Activated CD8-positive, alpha-beta memory T cell treated with anti-CD3 and anti-CD28 coated beads, Interleukin-2, amount 50 U/mL, for 1 hour (primary cell): ENCODE data around the gene HEATR3.
"Not testable (repeated sequence)": the region's sequence is repeated elsewhere in the genome, so short reads cannot be mapped to it uniquely, and the experiment has no call there.

ENCODE experiments used
- DNase-seq: peaks from one replicate; pipeline ENCODE4 v3.0.0-alpha.2; 2020; ENCODE audit errors: extremely low read depth

Gene HEATR3

GRCh38 chr16:50102051-50102746 lies 36.4 kb downstream of the HEATR3 start:
- DNase-seq: no peak

DNA sequence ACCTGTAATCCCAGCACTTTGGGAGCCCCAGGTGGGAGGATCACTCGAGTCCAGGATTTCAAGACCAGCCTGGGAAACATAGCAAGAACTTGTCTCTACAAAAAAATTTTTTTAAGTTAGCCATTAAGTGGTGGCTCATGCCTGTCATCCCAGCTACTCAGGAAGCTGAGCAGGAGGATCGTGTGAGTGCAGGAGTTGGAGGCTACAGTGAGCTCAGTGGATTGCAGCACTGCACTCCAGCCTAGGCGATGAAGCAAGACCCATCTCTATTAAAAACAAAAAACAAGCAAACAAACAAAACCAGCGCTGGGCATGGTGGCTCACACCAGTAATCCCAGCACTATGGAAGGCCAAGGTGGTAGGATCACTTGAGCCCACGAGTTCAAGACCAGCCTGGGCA lies 38.0 kb downstream of the HEATR3 start:
- no peak for DNase-seq

- DNase-seq: no peak
These were observed 48.8 kb downstream of the HEATR3 start for GRCh38 chr16:50114357-50115129.

GRCh38 chr16:50120711-50121110 lies 54.9 kb downstream of the HEATR3 start:
- DNase-seq: no peak

DNA sequence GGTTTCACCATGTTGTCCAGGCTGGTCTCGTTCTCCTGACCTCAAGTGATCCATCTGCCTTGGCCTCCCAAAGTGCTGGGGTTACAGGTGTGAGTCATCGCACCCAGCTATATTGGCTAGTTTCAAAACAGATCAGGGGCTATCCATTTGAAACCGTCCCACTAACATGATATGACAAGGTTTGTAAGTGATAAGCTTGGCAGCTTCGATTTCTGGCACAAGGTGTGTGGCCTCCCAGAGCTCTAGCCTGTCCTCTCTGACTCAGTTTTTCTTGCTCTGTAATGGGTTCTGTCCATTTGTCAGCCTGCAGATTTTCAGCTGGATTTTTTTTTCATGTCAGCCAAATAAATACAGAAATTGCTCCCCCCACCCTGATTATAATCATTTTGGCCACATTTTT lies 55.5 kb downstream of the HEATR3 start:
- DNase-seq: no peak

DNA sequence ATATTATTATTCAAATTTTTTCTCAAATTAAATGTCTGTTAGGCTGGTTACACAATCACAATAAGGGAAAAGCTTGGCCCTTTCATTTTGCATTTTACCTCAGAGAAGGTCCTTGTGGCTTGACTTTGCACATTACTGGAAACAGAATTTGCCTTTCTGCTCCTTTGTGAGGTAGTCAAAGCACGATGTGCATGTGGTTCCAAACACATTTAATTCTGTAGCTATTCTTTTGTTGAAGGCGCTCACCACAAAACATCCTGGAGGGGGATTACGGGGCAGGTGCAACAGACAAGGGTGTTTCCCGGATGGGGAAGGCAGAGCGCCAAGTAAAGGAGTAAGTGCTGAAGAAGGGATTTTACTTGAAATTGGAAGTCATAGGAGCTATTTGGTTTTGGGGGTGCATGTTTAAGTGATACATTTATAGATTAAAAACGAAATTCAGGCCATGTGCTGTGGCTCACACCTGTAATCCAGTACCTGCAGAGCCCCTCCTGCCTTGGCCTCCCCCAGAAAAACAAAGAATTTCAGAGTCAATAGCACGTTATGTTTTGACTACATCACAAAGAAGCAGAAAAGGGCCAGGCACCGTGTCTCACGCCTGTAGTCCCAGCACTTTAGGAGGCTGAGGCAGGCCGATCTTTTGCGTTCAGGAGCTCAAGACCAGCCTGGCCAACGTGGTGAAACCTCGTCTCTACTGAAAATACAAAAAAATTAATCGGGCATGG lies 56.1 kb downstream of the HEATR3 start:
- no peak for DNase-seq

DNA sequence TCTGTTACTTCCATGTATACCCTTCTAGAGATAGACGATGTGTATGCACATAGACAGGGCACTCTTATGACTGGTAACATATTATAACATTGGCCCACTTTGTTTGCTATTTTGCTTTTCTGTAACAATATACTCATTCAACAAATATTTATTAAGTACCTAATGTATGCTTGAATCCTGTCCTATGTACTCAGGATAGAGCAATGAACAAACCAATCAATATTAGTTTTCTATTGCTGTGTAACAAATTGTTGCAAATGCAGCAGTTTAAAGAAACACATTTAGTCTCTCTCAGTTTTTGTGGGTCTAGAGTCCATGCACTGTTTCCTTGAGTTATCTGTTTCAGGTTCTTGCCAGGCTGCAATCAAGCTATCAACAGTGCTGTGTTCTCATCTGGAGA lies 57.6 kb downstream of the HEATR3 start:
- DNase-seq: no peak

GRCh38 chr16:50124769-50125168 lies 59.0 kb downstream of the HEATR3 start:
- DNase-seq: no peak

- DNase-seq: no peak
These were observed 60.4 kb downstream of the HEATR3 start for GRCh38 chr16:50126183-50126582.

DNA sequence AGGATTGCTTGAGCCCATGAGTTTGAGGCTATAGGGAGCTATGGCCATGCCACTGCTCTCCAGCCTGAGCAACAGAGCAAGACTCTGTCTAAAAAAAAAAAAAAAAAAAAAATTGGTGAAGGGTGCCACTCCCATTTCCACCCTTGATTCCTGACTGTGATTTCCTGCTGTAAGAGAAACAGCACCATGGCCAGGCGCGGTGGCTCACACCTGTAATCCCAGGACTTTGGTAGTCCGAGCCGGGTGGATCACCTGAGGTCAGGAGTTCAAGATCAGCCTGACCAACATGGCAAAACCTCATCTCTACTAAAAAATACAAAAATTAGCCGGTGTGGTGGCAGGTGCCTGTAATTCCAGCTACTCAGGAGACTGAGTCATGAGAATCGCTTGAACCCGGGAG lies 66.8 kb downstream of the HEATR3 start:
- not testable (repeated sequence) for DNase-seq

DNA sequence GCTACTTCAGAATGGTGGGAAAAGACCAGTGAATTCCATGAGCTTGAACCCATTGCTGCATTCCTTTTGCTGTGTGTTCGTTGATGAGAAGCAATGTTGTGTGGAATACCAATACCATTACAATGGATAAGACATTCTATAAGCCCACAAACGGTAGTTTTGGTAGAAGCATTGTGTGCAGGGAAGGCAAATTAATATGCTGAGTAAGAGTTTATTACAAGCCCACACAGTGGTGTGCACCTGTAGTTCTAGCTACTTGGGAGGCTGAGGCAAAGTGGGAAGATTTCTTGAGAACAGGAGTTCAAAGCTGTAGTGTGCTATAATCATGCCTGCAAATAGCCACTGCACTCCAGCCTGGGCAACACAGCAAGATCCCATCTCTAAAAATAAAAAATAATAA lies 67.4 kb downstream of the HEATR3 start:
- DNase-seq: no peak

DNA sequence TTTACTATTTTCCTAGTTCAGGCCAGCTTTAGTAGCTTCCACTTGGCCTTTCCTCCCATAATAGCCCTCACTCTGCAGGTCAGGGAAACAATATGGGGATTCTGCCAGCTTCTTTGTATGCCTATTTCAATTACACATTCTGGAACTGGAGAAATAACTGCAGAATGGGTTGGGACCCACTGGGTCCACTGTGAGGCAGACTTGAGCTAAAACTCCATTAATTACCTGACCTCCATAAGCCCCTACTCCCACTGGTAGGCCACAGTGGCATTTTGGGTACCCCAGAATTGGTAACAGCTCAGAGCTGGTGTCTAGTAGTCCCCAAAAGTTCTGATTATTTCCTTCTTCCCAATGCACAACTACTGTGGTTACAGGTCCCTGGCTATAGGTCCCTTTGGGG lies 70.6 kb downstream of the HEATR3 start:
- DNase-seq: no peak

GRCh38 chr16:50137268-50137667 lies 71.5 kb downstream of the HEATR3 start:
- DNase-seq: no peak

GRCh38 chr16:50139580-50139979 lies 73.8 kb downstream of the HEATR3 start:
- no peak for DNase-seq

GRCh38 chr16:50144211-50144610 lies 78.4 kb downstream of the HEATR3 start:
- no peak for DNase-seq

- no peak for DNase-seq
These were observed 81.0 kb downstream of the HEATR3 start for GRCh38 chr16:50146479-50147435.

DNA sequence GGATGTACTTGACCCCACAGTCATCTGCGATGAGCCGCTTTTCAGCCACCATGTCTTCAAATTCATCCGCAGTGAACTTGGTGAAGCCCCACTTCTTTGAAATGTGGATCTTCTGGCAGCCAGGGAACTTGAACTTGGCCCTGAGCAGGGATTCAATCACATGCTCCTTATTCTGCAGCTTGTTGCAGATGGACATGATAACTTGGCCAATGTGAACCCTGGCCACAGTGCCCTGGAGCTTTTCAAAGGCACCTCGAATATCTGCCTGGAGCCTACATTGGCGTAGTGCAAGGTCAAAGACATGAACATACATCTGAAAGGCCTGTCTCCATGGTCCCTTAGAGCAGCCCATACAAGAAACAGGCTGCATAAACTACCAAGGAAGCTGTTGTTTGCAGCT lies 85.6 kb downstream of the HEATR3 start:
- no peak for DNase-seq

- no peak for DNase-seq
These were observed 86.0 kb downstream of the HEATR3 start for GRCh38 chr16:50151756-50152155.

GRCh38 chr16:50152351-50152806 lies 86.6 kb downstream of the HEATR3 start:
- DNase-seq: peak; percentile 31

DNA sequence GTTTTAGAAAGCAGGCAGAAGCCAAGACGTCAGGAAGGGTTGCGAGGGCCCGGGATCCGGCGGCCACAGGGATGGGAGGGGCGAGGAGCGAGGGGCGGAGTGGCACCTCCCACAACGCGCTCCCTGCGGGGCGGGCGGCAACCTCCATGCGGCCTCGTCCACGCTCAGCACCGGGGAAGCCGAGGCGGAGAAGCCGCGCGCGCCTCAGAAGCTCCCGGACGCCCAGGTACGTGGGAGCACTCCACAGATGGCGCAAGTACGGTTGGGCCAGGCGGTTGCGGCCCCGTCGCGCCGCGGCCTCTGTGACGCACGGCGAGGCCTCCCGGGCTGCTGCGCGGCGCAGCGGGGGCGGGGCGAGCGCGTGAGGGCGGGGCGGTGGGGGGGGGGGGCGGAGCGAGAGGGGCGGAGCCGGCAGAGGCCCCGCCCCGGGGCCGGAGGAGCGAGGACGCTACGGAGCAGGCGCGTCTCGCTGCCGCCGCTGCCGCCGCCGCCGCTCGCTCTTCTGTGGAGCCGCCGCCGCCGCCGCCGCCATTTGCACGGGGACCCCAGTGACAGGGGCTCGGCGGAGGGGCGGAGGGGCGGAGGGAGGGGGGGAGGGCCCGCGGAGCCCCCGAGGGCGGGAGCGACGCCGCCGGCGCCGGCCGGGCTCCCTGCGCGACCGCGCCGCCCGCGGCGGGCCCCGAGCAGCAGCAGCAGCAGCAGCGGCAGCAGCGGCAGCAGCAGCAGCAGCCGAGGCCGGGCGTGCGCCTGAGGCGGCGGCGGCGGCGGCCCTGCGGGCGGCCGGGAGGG lies 87.2 kb downstream of the HEATR3 start, which contains the start of gene TENT4B:
Gene TENT4B, plus strand, starts transcription at position 500 of the 789 bp plus-strand sequence. CDS start 316 bp downstream, outside the sequence.
- peak; percentile 71 for DNase-seq
